SK-N-SH (cell line): ENCODE measurements around the gene ASTE1. TPM values are rescaled to one million over a fixed set of nuclear protein-coding genes. Genes with fewer than 3 reads are reported as not detected.

Source experiments
- CTCF ChIA-PET: fragments of 300-600, 350-600 bp; formaldehyde crosslinking; extraction: SDS; loops from one replicate; lab custom pipeline; 2021; lab: Yijun Ruan, JAX
- POLR2A ChIA-PET: fragments of 350-600 bp; sonication (Branson Sonifier 250); formaldehyde crosslinking; extraction: SDS; loops from one replicate; lab custom pipeline; 2020; ENCODE audit warnings: antibody characterized with exemption, inconsistent platforms; lab: Yijun Ruan, JAX
- DNase-seq: peaks from one replicate; pipeline ENCODE4 v3.0.0; 2012
- H2AFZ ChIP-seq: fragments of 200-600 bp; sonication (generic); 2 replicates; pipeline ENCODE4 v1.8.1; 2016; ENCODE audit warnings: antibody characterized with exemption, mild to moderate bottlenecking, low read depth
- H3F3A ChIP-seq: fragments of 200-600 bp; sonication (generic); replicated peaks from 2 replicates; pipeline ENCODE3; 2016; ENCODE audit warnings: antibody characterized with exemption, mild to moderate bottlenecking; ENCODE audit not compliant: insufficient read depth
- H3K27ac ChIP-seq, 2 experiments: fragments of 200-500 bp in 1 of 2; fragments of 200-600 bp in 1 of 2; sonication (Bioruptor generic) in 1 of 2; sonication (generic), shearing (Covaris generic) in 1 of 2; 2 replicates each; pipeline versions ENCODE4 v1.5.1 to v1.6.1; 2014 to 2016; ENCODE audit warnings: low read depth in 2 of 2, inconsistent platforms in 1 of 2, low read length in 1 of 2, mild to moderate bottlenecking in 1 of 2, mixed read lengths in 1 of 2
- H3K27me3 ChIP-seq: fragments of 200-600 bp; sonication (generic), shearing (Covaris generic); 2 replicates; pipeline ENCODE4 v1.6.1; 2016; ENCODE audit warnings: mixed run types; ENCODE audit not compliant: insufficient read depth
- H3K36me3 ChIP-seq, 2 experiments: fragments of 200-500 bp in 1 of 2; fragments of 200-600 bp in 1 of 2; sonication (Bioruptor generic) in 1 of 2; sonication (generic) in 1 of 2; replicated peaks in 1 of 2; 2 replicates each; pipeline versions ENCODE3 to v1.5.1; 2014 to 2016; ENCODE audit warnings: low read length in 1 of 2, mild to moderate bottlenecking in 1 of 2; ENCODE audit not compliant: insufficient read depth in 2 of 2, control insufficient read depth in 1 of 2
- H3K4me1 ChIP-seq, 2 experiments: fragments of 200-500 bp in 1 of 2; fragments of 200-600 bp in 1 of 2; sonication (Bioruptor generic) in 1 of 2; sonication (generic), shearing (Covaris generic) in 1 of 2; 2 replicates each; pipeline versions ENCODE4 v1.5.1 to v1.6.1; 2014 to 2016; ENCODE audit warnings: low read depth in 1 of 2, low read length in 1 of 2, mixed run types in 1 of 2; ENCODE audit not compliant: insufficient read depth in 2 of 2, control insufficient read depth in 1 of 2
- H3K4me2 ChIP-seq: fragments of 200-600 bp; sonication (generic), shearing (Covaris generic); 2 replicates; pipeline ENCODE4 v1.6.1; 2017; ENCODE audit warnings: mixed run types
- H3K4me3 ChIP-seq, 2 experiments: fragments of 200-500 bp in 1 of 2; fragments of 200-600 bp in 1 of 2; sonication (Bioruptor generic) in 1 of 2; sonication (generic), shearing (Covaris generic) in 1 of 2; 2 replicates each; pipeline versions ENCODE4 v1.5.1 to v1.8.1; 2014 to 2016; ENCODE audit warnings: low read depth in 2 of 2, inconsistent platforms in 1 of 2, low read length in 1 of 2, mild to moderate bottlenecking in 1 of 2, mixed read lengths in 1 of 2, moderate library complexity in 1 of 2
- H3K79me2 ChIP-seq: fragments of 200-600 bp; sonication (generic); 2 replicates; pipeline ENCODE4 v1.8.1; 2017; ENCODE audit warnings: mild to moderate bottlenecking; ENCODE audit not compliant: insufficient read depth
- H3K9ac ChIP-seq: fragments of 200-600 bp; sonication (generic); 2 replicates; pipeline ENCODE4 v1.6.1; 2017; ENCODE audit warnings: mixed run types
- H3K9me2 ChIP-seq: fragments of 200-600 bp; sonication (generic); 2 replicates; pipeline ENCODE4 v1.6.1; 2017; ENCODE audit warnings: mixed run types
- H3K9me3 ChIP-seq: fragments of 200-600 bp; sonication (generic); 2 replicates; pipeline ENCODE4 v1.6.1; 2017; ENCODE audit warnings: mixed run types, mild to moderate bottlenecking, moderate library complexity
- H4K20me1 ChIP-seq: fragments of 200-600 bp; sonication (generic); 2 replicates; pipeline ENCODE4 v1.6.1; 2017; ENCODE audit warnings: mild to moderate bottlenecking, mixed run types; ENCODE audit not compliant: insufficient read depth
- EZH2phosphoT487 ChIP-seq: fragments of 200-600 bp; sonication (generic); IDR thresholded peaks from 2 replicates; pipeline ENCODE4 v1.6.1; 2017; ENCODE audit warnings: low read depth, mixed run types, mild to moderate bottlenecking, antibody characterized with exemption, moderate library complexity, borderline replicate concordance
- FOSL2 ChIP-seq: IDR thresholded peaks from 2 replicates; pipeline ENCODE4 v1.4.0; 2012; ENCODE audit warnings: low read depth, mild to moderate bottlenecking, moderate library complexity, borderline replicate concordance
- FOXJ3 ChIP-seq: sonication (generic); formaldehyde crosslinking; IDR thresholded peaks from 2 replicates; pipeline ENCODE4 v1.5.1; 2020; ENCODE audit warnings: mild to moderate bottlenecking, missing genetic modification reagents
- MEF2A ChIP-seq: IDR thresholded peaks from 2 replicates; pipeline ENCODE4 v1.4.0; 2012; ENCODE audit warnings: low read depth, borderline replicate concordance
- MXI1 ChIP-seq: IDR thresholded peaks from 2 replicates; pipeline ENCODE4 v1.6.1; 2012; ENCODE audit warnings: mild to moderate bottlenecking, low read depth, low read length, improper control_type of control experiment
- POLR2AphosphoS5 ChIP-seq: IDR thresholded peaks from 2 replicates; pipeline ENCODE4 v1.6.1; 2012; ENCODE audit warnings: low read depth, low read length
- SIN3A ChIP-seq: IDR thresholded peaks from 2 replicates; pipeline ENCODE4 v1.6.1; 2012; ENCODE audit warnings: low read depth, mild to moderate bottlenecking, low read length, moderate library complexity, borderline replicate concordance
- TAF1 ChIP-seq: IDR thresholded peaks from 2 replicates; pipeline ENCODE4 v1.6.1; 2012; ENCODE audit warnings: low read depth, mild to moderate bottlenecking, low read length, moderate library complexity, borderline replicate concordance
- TEAD4 ChIP-seq: IDR thresholded peaks from 2 replicates; pipeline ENCODE4 v1.4.0; 2012; ENCODE audit warnings: mild to moderate bottlenecking, borderline replicate concordance; ENCODE audit not compliant: insufficient read depth
- YY1 ChIP-seq: IDR thresholded peaks from 2 replicates; pipeline ENCODE4 v1.4.0; 2012; ENCODE audit warnings: low read depth, mild to moderate bottlenecking
- WGBS: methylation state at CpG from one replicate; pipeline ENCODE4 v1.1.6; 2017; ENCODE audit warnings: low lambda C conversion rate; 5-methylcytosine and 5-hydroxymethylcytosine counted together
- polyA plus RNA-seq, 3 experiments: library from polyadenylated mRNA; depleted of rRNA; stranded (reverse); fragments of >200 nt; gene quantifications; 2 replicates each; pipeline ENCODE4 v1.2.3, GENCODE V29; 2012
- TF ChIP-seq, protein P1 (sequence below): fragments of 150-350 bp; IDR thresholded peaks from 2 replicates; pipeline ENCODE4 v1.6.1; 2016; ENCODE audit warnings: mild to moderate bottlenecking, low read depth, low read length
- TF ChIP-seq, protein P2 (sequence below): IDR thresholded peaks from 2 replicates; pipeline ENCODE4 v1.6.1; 2012; ENCODE audit warnings: mild to moderate bottlenecking, low read depth, low read length, moderate library complexity
- TF ChIP-seq, protein P3 (sequence below): fragments of 200-600 bp; sonication (generic); IDR thresholded peaks from 2 replicates; pipeline ENCODE4 v1.6.1; 2017; ENCODE audit warnings: antibody characterized with exemption, mild to moderate bottlenecking, moderate library complexity
- TF ChIP-seq, protein P4 (sequence below): IDR thresholded peaks from 2 replicates; pipeline ENCODE4 v1.4.0; 2012; ENCODE audit warnings: low read depth

ASTE1 gene
- polyA plus RNA-seq, 1 of the 3 experiments (the other 2 are of a cell fraction) = 3.5 TPM

DNA sequence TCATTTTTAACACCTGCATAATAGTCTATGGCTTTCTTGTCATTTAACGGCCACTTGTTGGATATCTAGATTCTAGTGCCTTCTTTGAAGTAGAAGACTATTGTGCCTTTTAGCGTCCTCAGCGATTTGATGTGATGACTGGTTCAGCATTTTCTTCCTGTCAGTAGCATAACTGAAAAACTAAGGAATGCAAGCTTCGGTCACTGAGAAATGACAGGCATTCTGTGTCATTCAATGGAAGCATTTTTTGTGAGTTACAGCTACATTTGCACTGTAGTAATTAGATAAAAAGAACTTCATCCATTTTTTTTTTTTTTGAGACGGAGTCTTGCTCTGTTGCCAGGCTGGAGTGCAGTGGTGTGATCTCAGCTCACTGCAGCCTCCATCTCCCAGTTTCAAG lies 10.4 kb upstream of the ASTE1 start:
- no peak overlapping the region for H3K4me2 ChIP-seq

More for the DNA sequence above, 10.4 kb upstream of the ASTE1 start:
- no peaks in the 10 kb centered on the region for H3K4me1 ChIP-seq
- H3K79me2 ChIP-seq = no peaks in the 10 kb centered on the region
- peaks cover 3 to 5% of the 10 kb centered on the region in 2 experiments for H3K36me3 ChIP-seq
- H2AFZ ChIP-seq = no peak overlapping the region
- no peak overlapping the region for H3K27ac ChIP-seq
- no peak for DNase-seq
- H3K9me3 ChIP-seq = no peaks in the 10 kb centered on the region
- no peaks in the 10 kb centered on the region for H4K20me1 ChIP-seq
- H3K4me3 ChIP-seq = no peak overlapping the region
- ChIA-PET CTCF (interaction anchor here (0.6 to 1.9 kb wide), 4 partner anchors 15 to 1001 kb away, joined by 3 to 7 read pairs (median 5); no protein-coding TSS in a partner anchor), POLR2A (no interaction called here)
- no peaks in the 10 kb centered on the region for H3K27me3 ChIP-seq
- WGBS = 95% methylated on average over 5 of the region's 5 CpGs
- TF ChIP-seq, protein P1, sequence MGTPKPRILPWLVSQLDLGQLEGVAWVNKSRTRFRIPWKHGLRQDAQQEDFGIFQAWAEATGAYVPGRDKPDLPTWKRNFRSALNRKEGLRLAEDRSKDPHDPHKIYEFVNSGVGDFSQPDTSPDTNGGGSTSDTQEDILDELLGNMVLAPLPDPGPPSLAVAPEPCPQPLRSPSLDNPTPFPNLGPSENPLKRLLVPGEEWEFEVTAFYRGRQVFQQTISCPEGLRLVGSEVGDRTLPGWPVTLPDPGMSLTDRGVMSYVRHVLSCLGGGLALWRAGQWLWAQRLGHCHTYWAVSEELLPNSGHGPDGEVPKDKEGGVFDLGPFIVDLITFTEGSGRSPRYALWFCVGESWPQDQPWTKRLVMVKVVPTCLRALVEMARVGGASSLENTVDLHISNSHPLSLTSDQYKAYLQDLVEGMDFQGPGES = no peak
- TF ChIP-seq EZH2phosphoT487 (no peak), FOSL2 (no peak), MXI1 (no peak), TAF1 (no peak), FOXJ3 (CRISPR knock-in tag) (no peak), MEF2A (no peak), POLR2AphosphoS5 (no peak), YY1 (no peak), TEAD4 (no peak), SIN3A (no peak)
- TF ChIP-seq, protein P2, sequence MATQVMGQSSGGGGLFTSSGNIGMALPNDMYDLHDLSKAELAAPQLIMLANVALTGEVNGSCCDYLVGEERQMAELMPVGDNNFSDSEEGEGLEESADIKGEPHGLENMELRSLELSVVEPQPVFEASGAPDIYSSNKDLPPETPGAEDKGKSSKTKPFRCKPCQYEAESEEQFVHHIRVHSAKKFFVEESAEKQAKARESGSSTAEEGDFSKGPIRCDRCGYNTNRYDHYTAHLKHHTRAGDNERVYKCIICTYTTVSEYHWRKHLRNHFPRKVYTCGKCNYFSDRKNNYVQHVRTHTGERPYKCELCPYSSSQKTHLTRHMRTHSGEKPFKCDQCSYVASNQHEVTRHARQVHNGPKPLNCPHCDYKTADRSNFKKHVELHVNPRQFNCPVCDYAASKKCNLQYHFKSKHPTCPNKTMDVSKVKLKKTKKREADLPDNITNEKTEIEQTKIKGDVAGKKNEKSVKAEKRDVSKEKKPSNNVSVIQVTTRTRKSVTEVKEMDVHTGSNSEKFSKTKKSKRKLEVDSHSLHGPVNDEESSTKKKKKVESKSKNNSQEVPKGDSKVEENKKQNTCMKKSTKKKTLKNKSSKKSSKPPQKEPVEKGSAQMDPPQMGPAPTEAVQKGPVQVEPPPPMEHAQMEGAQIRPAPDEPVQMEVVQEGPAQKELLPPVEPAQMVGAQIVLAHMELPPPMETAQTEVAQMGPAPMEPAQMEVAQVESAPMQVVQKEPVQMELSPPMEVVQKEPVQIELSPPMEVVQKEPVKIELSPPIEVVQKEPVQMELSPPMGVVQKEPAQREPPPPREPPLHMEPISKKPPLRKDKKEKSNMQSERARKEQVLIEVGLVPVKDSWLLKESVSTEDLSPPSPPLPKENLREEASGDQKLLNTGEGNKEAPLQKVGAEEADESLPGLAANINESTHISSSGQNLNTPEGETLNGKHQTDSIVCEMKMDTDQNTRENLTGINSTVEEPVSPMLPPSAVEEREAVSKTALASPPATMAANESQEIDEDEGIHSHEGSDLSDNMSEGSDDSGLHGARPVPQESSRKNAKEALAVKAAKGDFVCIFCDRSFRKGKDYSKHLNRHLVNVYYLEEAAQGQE = no peak
- TF ChIP-seq, protein P3, sequence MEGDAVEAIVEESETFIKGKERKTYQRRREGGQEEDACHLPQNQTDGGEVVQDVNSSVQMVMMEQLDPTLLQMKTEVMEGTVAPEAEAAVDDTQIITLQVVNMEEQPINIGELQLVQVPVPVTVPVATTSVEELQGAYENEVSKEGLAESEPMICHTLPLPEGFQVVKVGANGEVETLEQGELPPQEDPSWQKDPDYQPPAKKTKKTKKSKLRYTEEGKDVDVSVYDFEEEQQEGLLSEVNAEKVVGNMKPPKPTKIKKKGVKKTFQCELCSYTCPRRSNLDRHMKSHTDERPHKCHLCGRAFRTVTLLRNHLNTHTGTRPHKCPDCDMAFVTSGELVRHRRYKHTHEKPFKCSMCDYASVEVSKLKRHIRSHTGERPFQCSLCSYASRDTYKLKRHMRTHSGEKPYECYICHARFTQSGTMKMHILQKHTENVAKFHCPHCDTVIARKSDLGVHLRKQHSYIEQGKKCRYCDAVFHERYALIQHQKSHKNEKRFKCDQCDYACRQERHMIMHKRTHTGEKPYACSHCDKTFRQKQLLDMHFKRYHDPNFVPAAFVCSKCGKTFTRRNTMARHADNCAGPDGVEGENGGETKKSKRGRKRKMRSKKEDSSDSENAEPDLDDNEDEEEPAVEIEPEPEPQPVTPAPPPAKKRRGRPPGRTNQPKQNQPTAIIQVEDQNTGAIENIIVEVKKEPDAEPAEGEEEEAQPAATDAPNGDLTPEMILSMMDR = no peak
- TF ChIP-seq, protein P4, sequence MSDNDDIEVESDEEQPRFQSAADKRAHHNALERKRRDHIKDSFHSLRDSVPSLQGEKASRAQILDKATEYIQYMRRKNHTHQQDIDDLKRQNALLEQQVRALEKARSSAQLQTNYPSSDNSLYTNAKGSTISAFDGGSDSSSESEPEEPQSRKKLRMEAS = no peak
- H3F3A ChIP-seq = peaks cover 22% of the 10 kb centered on the region
- no peaks in the 10 kb centered on the region for H3K9me2 ChIP-seq
- no peak overlapping the region for H3K9ac ChIP-seq
